SK-N-SH (cell line): ENCODE data around the gene PELI2. TPM values are rescaled to one million over a fixed set of nuclear protein-coding genes. Genes with fewer than 3 reads are reported as not detected.

ENCODE experiments used
- CTCF ChIA-PET: fragments of 300-600, 350-600 bp; formaldehyde crosslinking; extraction: SDS; loops from one replicate; lab custom pipeline; 2021; lab: Yijun Ruan, JAX
- POLR2A ChIA-PET: fragments of 350-600 bp; sonication (Branson Sonifier 250); formaldehyde crosslinking; extraction: SDS; loops from one replicate; lab custom pipeline; 2020; ENCODE audit warnings: antibody characterized with exemption, inconsistent platforms; lab: Yijun Ruan, JAX
- DNase-seq: peaks from one replicate; pipeline ENCODE4 v3.0.0; 2012
- H2AFZ ChIP-seq: fragments of 200-600 bp; sonication (generic); 2 replicates; pipeline ENCODE4 v1.8.1; 2016; ENCODE audit warnings: antibody characterized with exemption, mild to moderate bottlenecking, low read depth
- H3F3A ChIP-seq: fragments of 200-600 bp; sonication (generic); replicated peaks from 2 replicates; pipeline ENCODE3; 2016; ENCODE audit warnings: antibody characterized with exemption, mild to moderate bottlenecking; ENCODE audit not compliant: insufficient read depth
- H3K27ac ChIP-seq, 2 experiments: fragments of 200-500 bp in 1 of 2; fragments of 200-600 bp in 1 of 2; sonication (Bioruptor generic) in 1 of 2; sonication (generic), shearing (Covaris generic) in 1 of 2; 2 replicates each; pipeline versions ENCODE4 v1.5.1 to v1.6.1; 2014 to 2016; ENCODE audit warnings: low read depth in 2 of 2, inconsistent platforms in 1 of 2, low read length in 1 of 2, mild to moderate bottlenecking in 1 of 2, mixed read lengths in 1 of 2
- H3K27me3 ChIP-seq: fragments of 200-600 bp; sonication (generic), shearing (Covaris generic); 2 replicates; pipeline ENCODE4 v1.6.1; 2016; ENCODE audit warnings: mixed run types; ENCODE audit not compliant: insufficient read depth
- H3K36me3 ChIP-seq, 2 experiments: fragments of 200-500 bp in 1 of 2; fragments of 200-600 bp in 1 of 2; sonication (Bioruptor generic) in 1 of 2; sonication (generic) in 1 of 2; replicated peaks in 1 of 2; 2 replicates each; pipeline versions ENCODE3 to v1.5.1; 2014 to 2016; ENCODE audit warnings: low read length in 1 of 2, mild to moderate bottlenecking in 1 of 2; ENCODE audit not compliant: insufficient read depth in 2 of 2, control insufficient read depth in 1 of 2
- H3K4me1 ChIP-seq, 2 experiments: fragments of 200-500 bp in 1 of 2; fragments of 200-600 bp in 1 of 2; sonication (Bioruptor generic) in 1 of 2; sonication (generic), shearing (Covaris generic) in 1 of 2; 2 replicates each; pipeline versions ENCODE4 v1.5.1 to v1.6.1; 2014 to 2016; ENCODE audit warnings: low read depth in 1 of 2, low read length in 1 of 2, mixed run types in 1 of 2; ENCODE audit not compliant: insufficient read depth in 2 of 2, control insufficient read depth in 1 of 2
- H3K4me2 ChIP-seq: fragments of 200-600 bp; sonication (generic), shearing (Covaris generic); 2 replicates; pipeline ENCODE4 v1.6.1; 2017; ENCODE audit warnings: mixed run types
- H3K4me3 ChIP-seq, 2 experiments: fragments of 200-500 bp in 1 of 2; fragments of 200-600 bp in 1 of 2; sonication (Bioruptor generic) in 1 of 2; sonication (generic), shearing (Covaris generic) in 1 of 2; 2 replicates each; pipeline versions ENCODE4 v1.5.1 to v1.8.1; 2014 to 2016; ENCODE audit warnings: low read depth in 2 of 2, inconsistent platforms in 1 of 2, low read length in 1 of 2, mild to moderate bottlenecking in 1 of 2, mixed read lengths in 1 of 2, moderate library complexity in 1 of 2
- H3K79me2 ChIP-seq: fragments of 200-600 bp; sonication (generic); 2 replicates; pipeline ENCODE4 v1.8.1; 2017; ENCODE audit warnings: mild to moderate bottlenecking; ENCODE audit not compliant: insufficient read depth
- H3K9ac ChIP-seq: fragments of 200-600 bp; sonication (generic); 2 replicates; pipeline ENCODE4 v1.6.1; 2017; ENCODE audit warnings: mixed run types
- H3K9me2 ChIP-seq: fragments of 200-600 bp; sonication (generic); 2 replicates; pipeline ENCODE4 v1.6.1; 2017; ENCODE audit warnings: mixed run types
- H3K9me3 ChIP-seq: fragments of 200-600 bp; sonication (generic); 2 replicates; pipeline ENCODE4 v1.6.1; 2017; ENCODE audit warnings: mixed run types, mild to moderate bottlenecking, moderate library complexity
- H4K20me1 ChIP-seq: fragments of 200-600 bp; sonication (generic); 2 replicates; pipeline ENCODE4 v1.6.1; 2017; ENCODE audit warnings: mild to moderate bottlenecking, mixed run types; ENCODE audit not compliant: insufficient read depth
- CHD2 ChIP-seq: fragments of 150-350 bp; IDR thresholded peaks from 2 replicates; pipeline ENCODE4 v1.6.1; 2018; ENCODE audit warnings: low read length; ENCODE audit not compliant: partially characterized antibody
- CTCF ChIP-seq: fragments of 200-600 bp; sonication (generic); IDR thresholded peaks from 2 replicates; pipeline ENCODE4 v1.6.1; 2017; ENCODE audit warnings: antibody characterized with exemption, mild to moderate bottlenecking, moderate library complexity
- FOXM1 ChIP-seq: IDR thresholded peaks from 2 replicates; pipeline ENCODE4 v1.4.0; 2012; ENCODE audit warnings: low read depth, mild to moderate bottlenecking
- GATA2 ChIP-seq: sonication (generic); formaldehyde crosslinking; IDR thresholded peaks from 2 replicates; pipeline ENCODE4 v1.5.0; 2020; ENCODE audit warnings: mild to moderate bottlenecking, missing genetic modification reagents
- NFIC ChIP-seq: IDR thresholded peaks from 2 replicates; pipeline ENCODE4 v1.4.0; 2012; ENCODE audit warnings: borderline replicate concordance
- NRF1 ChIP-seq: IDR thresholded peaks from 2 replicates; pipeline ENCODE4 v1.6.1; 2012; ENCODE audit warnings: low read depth, mild to moderate bottlenecking, low read length
- REST ChIP-seq: IDR thresholded peaks from 2 replicates; pipeline ENCODE4 v1.6.1; 2012; ENCODE audit warnings: mild to moderate bottlenecking, low read depth, low read length, moderate library complexity
- TAF1 ChIP-seq: IDR thresholded peaks from 2 replicates; pipeline ENCODE4 v1.6.1; 2012; ENCODE audit warnings: low read depth, mild to moderate bottlenecking, low read length, moderate library complexity, borderline replicate concordance
- TCF12 ChIP-seq: IDR thresholded peaks from 2 replicates; pipeline ENCODE4 v1.4.0; 2012
- YY1 ChIP-seq: IDR thresholded peaks from 2 replicates; pipeline ENCODE4 v1.4.0; 2012; ENCODE audit warnings: low read depth, mild to moderate bottlenecking
- WGBS: methylation state at CpG from one replicate; pipeline ENCODE4 v1.1.6; 2017; ENCODE audit warnings: low lambda C conversion rate; 5-methylcytosine and 5-hydroxymethylcytosine counted together
- polyA plus RNA-seq, 3 experiments: library from polyadenylated mRNA; depleted of rRNA; stranded (reverse); fragments of >200 nt; gene quantifications; 2 replicates each; pipeline ENCODE4 v1.2.3, GENCODE V29; 2012
- TF ChIP-seq, protein P1 (sequence below): IDR thresholded peaks from 2 replicates; pipeline ENCODE4 v1.4.0; 2012; ENCODE audit warnings: low read depth, borderline replicate concordance
- TF ChIP-seq, protein P2 (sequence below): IDR thresholded peaks from 2 replicates; pipeline ENCODE4; 2012

PELI2 gene
- polyA plus RNA-seq, 1 of the 3 experiments (the other 2 are of a cell fraction), result not detected

- Histone ChIP-seq H3K27ac (no peak overlapping the region), H3K9ac (no peak overlapping the region), H4K20me1 (no peaks in the 10 kb centered on the region), H3K4me1 (no peaks in the 10 kb centered on the region; a peak in 1 of 4 replicates), H3K4me3 (no peak overlapping the region), H3K79me2 (no peaks in the 10 kb centered on the region), H3K27me3 (peaks cover 66% of the 10 kb centered on the region)
- CTCF ChIA-PET, result no interaction called here
- 27% methylated on average over 5 of the region's 5 CpGs for WGBS
- POLR2A ChIA-PET, result no interaction called here
- DNase-seq, result no peak
- TF ChIP-seq TAF1, result no peak
- no peak for TF ChIP-seq YY1
- TF ChIP-seq GATA2 (CRISPR knock-in tag), result no peak
- TF ChIP-seq, protein P1, sequence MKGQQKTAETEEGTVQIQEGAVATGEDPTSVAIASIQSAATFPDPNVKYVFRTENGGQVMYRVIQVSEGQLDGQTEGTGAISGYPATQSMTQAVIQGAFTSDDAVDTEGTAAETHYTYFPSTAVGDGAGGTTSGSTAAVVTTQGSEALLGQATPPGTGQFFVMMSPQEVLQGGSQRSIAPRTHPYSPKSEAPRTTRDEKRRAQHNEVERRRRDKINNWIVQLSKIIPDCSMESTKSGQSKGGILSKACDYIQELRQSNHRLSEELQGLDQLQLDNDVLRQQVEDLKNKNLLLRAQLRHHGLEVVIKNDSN, result no peak
- no peak for TF ChIP-seq NFIC
- no peak for TF ChIP-seq CTCF
- TF ChIP-seq, all 33 proteins: peak for 0
- Histone ChIP-seq H3K9me2 (no peaks in the 10 kb centered on the region), H2AFZ (no peak overlapping the region), H3K4me2 (no peak overlapping the region), H3F3A (no peaks in the 10 kb centered on the region), H3K36me3 (no peaks in the 10 kb centered on the region), H3K9me3 (no peaks in the 10 kb centered on the region)
These were observed 179.2 kb downstream of the PELI2 start for GRCh38 chr14:56297449-56297848.

DNA sequence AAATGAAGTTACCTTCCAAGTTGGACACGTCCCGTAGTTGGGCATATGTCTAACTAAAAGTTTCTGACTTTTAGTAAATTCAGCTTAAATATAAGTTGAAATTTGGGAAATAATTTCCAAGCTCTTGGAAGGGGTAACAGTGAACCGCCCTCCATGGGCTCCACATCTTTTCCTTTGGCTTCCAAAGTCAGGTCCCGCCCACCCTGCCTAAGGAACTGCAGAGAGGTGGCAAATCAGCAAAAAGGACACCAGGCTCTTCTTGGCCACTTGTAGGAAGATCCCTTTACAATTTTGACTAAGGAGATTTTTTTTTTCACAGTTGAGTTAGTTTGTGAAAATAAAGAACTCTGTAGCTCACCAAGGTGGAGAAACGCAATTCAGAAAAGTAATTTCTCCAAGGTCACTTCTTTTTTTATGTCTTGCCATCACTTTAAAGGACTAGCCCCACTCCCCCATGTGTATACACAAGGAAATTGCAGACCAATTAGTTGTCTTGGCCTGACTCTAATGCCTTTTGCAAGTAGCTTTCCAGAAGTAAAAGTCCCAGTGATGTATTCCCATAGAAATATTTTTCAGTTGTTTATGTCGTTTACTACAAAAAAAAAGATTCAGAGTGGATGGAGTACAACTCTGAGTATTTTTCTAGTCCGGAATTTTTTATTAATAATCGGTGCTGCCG lies 181.2 kb downstream of the PELI2 start:
- no peak for TF ChIP-seq NFIC
- TF ChIP-seq, protein P2, sequence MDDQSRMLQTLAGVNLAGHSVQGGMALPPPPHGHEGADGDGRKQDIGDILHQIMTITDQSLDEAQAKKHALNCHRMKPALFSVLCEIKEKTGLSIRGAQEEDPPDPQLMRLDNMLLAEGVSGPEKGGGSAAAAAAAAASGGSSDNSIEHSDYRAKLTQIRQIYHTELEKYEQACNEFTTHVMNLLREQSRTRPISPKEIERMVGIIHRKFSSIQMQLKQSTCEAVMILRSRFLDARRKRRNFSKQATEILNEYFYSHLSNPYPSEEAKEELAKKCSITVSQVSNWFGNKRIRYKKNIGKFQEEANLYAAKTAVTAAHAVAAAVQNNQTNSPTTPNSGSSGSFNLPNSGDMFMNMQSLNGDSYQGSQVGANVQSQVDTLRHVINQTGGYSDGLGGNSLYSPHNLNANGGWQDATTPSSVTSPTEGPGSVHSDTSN, result no peak
- TF ChIP-seq CTCF, result no peak
- TF ChIP-seq REST, result no peak
- no peak for TF ChIP-seq CHD2
- TF ChIP-seq FOXM1, result no peak
- no peak for TF ChIP-seq GATA2 (CRISPR knock-in tag)
- TF ChIP-seq NRF1, result no peak
- TF ChIP-seq TCF12, result no peak
- TF ChIP-seq, all 33 proteins: peak for 0
- CTCF ChIA-PET, result no interaction called here

More for the DNA sequence above, 181.2 kb downstream of the PELI2 start:
- H3K4me1 ChIP-seq, result no peaks in the 10 kb centered on the region; a peak in 1 of 4 replicates
- H3K9me2 ChIP-seq, result no peaks in the 10 kb centered on the region
- no peak overlapping the region for H3K9ac ChIP-seq
- no peak overlapping the region for H2AFZ ChIP-seq
- DNase-seq, result no peak
- no peak overlapping the region for H3K4me3 ChIP-seq
- no peaks in the 10 kb centered on the region for H3K9me3 ChIP-seq
- H4K20me1 ChIP-seq, result no peaks in the 10 kb centered on the region
- H3K4me2 ChIP-seq, result no peak overlapping the region
- H3K27ac ChIP-seq, result no peak overlapping the region
- WGBS, result 15% methylated on average over 9 of the region's 9 CpGs
- H3F3A ChIP-seq, result no peaks in the 10 kb centered on the region
- no peaks in the 10 kb centered on the region for H3K79me2 ChIP-seq
- H3K27me3 ChIP-seq, result peaks cover 59% of the 10 kb centered on the region
- POLR2A ChIA-PET, result no interaction called here
- H3K36me3 ChIP-seq, result no peaks in the 10 kb centered on the region
